HepG2 (cell line): ENCODE results near the gene CSNK2A1. TPM values are rescaled to one million over a fixed set of nuclear protein-coding genes. Genes with fewer than 3 reads are reported as not detected.
A peak's percentile ranks its signal among the peaks of the same experiment; 100 is the strongest.

ENCODE experiments used
- CSRNP1 ChIP-seq: sonication (generic); formaldehyde crosslinking; IDR thresholded peaks from 2 replicates; pipeline ENCODE4 v1.8.1; 2023; ENCODE audit warnings: mild to moderate bottlenecking, missing genetic modification reagents
- CSRNP2 ChIP-seq: sonication (generic); formaldehyde crosslinking; conservative IDR thresholded peaks from 2 replicates; pipeline ENCODE4 v1.8.0; 2022; ENCODE audit warnings: low read depth, missing genetic modification reagents
- EP300 ChIP-seq, 3 experiments: sonication (generic) in 1 of 3; formaldehyde crosslinking in 1 of 3; IDR thresholded peaks; 2 replicates each; pipeline versions ENCODE4 v1.5.1 to v1.6.1; 2011 to 2020; ENCODE audit warnings: low read depth in 2 of 3, low read length in 2 of 3, borderline replicate concordance in 1 of 3, improper control_type of control experiment in 1 of 3, mild to moderate bottlenecking in 1 of 3, missing genetic modification reagents in 1 of 3, moderate library complexity in 1 of 3
- ERF ChIP-seq: IDR thresholded peaks from 2 replicates; pipeline ENCODE4 v1.6.1; 2018; ENCODE audit warnings: missing biosample characterization, missing genetic modification reagents
- FOXA1 ChIP-seq, 2 experiments: fragments of 450-650 bp in 1 of 2; sonication (generic) in 1 of 2; formaldehyde crosslinking in 1 of 2; IDR thresholded peaks; 2 replicates each; pipeline versions ENCODE4 v1.4.0 to v1.6.1; 2016 to 2020; ENCODE audit warnings: missing genetic modification reagents in 1 of 2
- KAT7 ChIP-seq: IDR thresholded peaks from 2 replicates; pipeline ENCODE4 v1.6.1; 2018; ENCODE audit warnings: borderline replicate concordance, missing compliant biosample characterization
- MED1 ChIP-seq: sonication (generic); formaldehyde crosslinking; IDR thresholded peaks from 2 replicates; pipeline ENCODE4 v1.4.0; 2020; ENCODE audit warnings: missing genetic modification reagents
- MXD4 ChIP-seq: IDR thresholded peaks from 2 replicates; pipeline ENCODE4 v1.6.1; 2016; ENCODE audit warnings: mild to moderate bottlenecking, missing biosample characterization, missing genetic modification reagents
- MXI1 ChIP-seq: IDR thresholded peaks from 3 replicates; pipeline ENCODE4 v1.6.1; 2012; ENCODE audit warnings: low read depth, low read length, inconsistent platforms, borderline replicate concordance
- PATZ1 ChIP-seq: sonication (generic); formaldehyde crosslinking; IDR thresholded peaks from 2 replicates; pipeline ENCODE4 v1.4.0; 2020; ENCODE audit warnings: missing genetic modification reagents
- RARA ChIP-seq: IDR thresholded peaks from 2 replicates; pipeline ENCODE4 v1.6.1; 2016; ENCODE audit warnings: missing genetic modification reagents, missing compliant biosample characterization
- SIX4 ChIP-seq: sonication (generic); formaldehyde crosslinking; IDR thresholded peaks from 2 replicates; pipeline ENCODE4 v1.4.0; 2020; ENCODE audit warnings: missing genetic modification reagents
- SNAPC2 ChIP-seq: sonication (generic); formaldehyde crosslinking; IDR thresholded peaks from 2 replicates; pipeline ENCODE4 v1.8.1; 2022; ENCODE audit warnings: mild to moderate bottlenecking, missing genetic modification reagents
- TCF7L2 ChIP-seq: IDR thresholded peaks from 2 replicates; pipeline ENCODE4 v1.6.1; 2011; ENCODE audit warnings: mild to moderate bottlenecking, low read depth, low read length, moderate library complexity
- TFDP2 ChIP-seq: sonication (generic); formaldehyde crosslinking; IDR thresholded peaks from 2 replicates; pipeline ENCODE4 v1.4.0; 2020; ENCODE audit warnings: missing genetic modification reagents
- THAP11 ChIP-seq: IDR thresholded peaks from 2 replicates; pipeline ENCODE4 v1.6.1; 2016; ENCODE audit warnings: missing biosample characterization, missing genetic modification reagents
- THYN1 ChIP-seq: sonication (generic); formaldehyde crosslinking; IDR thresholded peaks from 2 replicates; pipeline ENCODE4 v1.8.1; 2023; ENCODE audit warnings: low read depth, mild to moderate bottlenecking, moderate library complexity, missing genetic modification reagents, borderline replicate concordance
- TOE1 ChIP-seq: sonication (generic); formaldehyde crosslinking; IDR thresholded peaks from 2 replicates; pipeline ENCODE4 v1.4.0; 2020; ENCODE audit warnings: mild to moderate bottlenecking, missing genetic modification reagents
- ZMYM4 ChIP-seq: sonication (generic); formaldehyde crosslinking; IDR thresholded peaks from 2 replicates; pipeline ENCODE4 v1.8.1; 2023; ENCODE audit warnings: mild to moderate bottlenecking, missing genetic modification reagents
- ZNF501 ChIP-seq: sonication (generic); formaldehyde crosslinking; IDR thresholded peaks from 2 replicates; pipeline ENCODE4 v1.5.1; 2020; ENCODE audit warnings: mild to moderate bottlenecking, moderate library complexity, missing genetic modification reagents
- ZNF556 ChIP-seq: sonication (generic); formaldehyde crosslinking; IDR thresholded peaks from 2 replicates; pipeline ENCODE4 v1.4.0; 2020; ENCODE audit warnings: mild to moderate bottlenecking, missing genetic modification reagents, borderline replicate concordance
- ZNF737 ChIP-seq: sonication (generic); formaldehyde crosslinking; IDR thresholded peaks from 2 replicates; pipeline ENCODE4 v1.5.0; 2020; ENCODE audit warnings: missing genetic modification reagents, mild to moderate bottlenecking, borderline replicate concordance
- ZNF772 ChIP-seq: sonication (generic); formaldehyde crosslinking; IDR thresholded peaks from 2 replicates; pipeline ENCODE4 v1.5.0; 2020; ENCODE audit warnings: mild to moderate bottlenecking, missing genetic modification reagents
- ZNF780A ChIP-seq: sonication (generic); formaldehyde crosslinking; IDR thresholded peaks from 2 replicates; pipeline ENCODE4 v1.8.0; 2022; ENCODE audit warnings: mild to moderate bottlenecking, missing genetic modification reagents, moderate library complexity
- polyA plus RNA-seq, 8 experiments: library from polyadenylated mRNA; depleted of rRNA in 3 of 8; stranded (reverse) in 7 of 8; unstranded in 1 of 8; fragments of >200 nt; fragmentation: Illumina TruSeq in 4 of 8; extraction: Trizol in 4 of 8; gene quantifications; 2 replicates each; pipeline versions ENCODE4 v1.2.1 to v1.2.3, GENCODE V29; 2011 to 2016; ENCODE audit warnings: low read depth in 4 of 8, missing spikeins in 1 of 8, mixed read lengths in 1 of 8; ENCODE audit not compliant: insufficient read depth in 1 of 8
- total RNA-seq, 5 experiments: library from RNA; depleted of rRNA; stranded (reverse); fragments of >200 nt; fragmentation: Illumina TruSeq; extraction: Trizol; gene quantifications; 2 replicates each; pipeline ENCODE4 v1.2.3, GENCODE V29; 2016; ENCODE audit warnings: low read depth in 1 of 5

CSNK2A1 gene
- total and polyA plus RNA-seq, 2 of the 13 experiments (the other 11 are each of a cell fraction or from before 2014, with no cell fraction given) = 153 to 231 TPM

- peak; percentile 74; the same call in 1 of the 2 replicates for TF ChIP-seq TOE1 (CRISPR knock-in tag)
- no peak for TF ChIP-seq FOXA1 (IDR thresholded peaks at IDR 0.05)
- 0 out of 2 replicates have a peak, but pooled peaks have one; percentile 9 for TF ChIP-seq FOXA1 (CRISPR knock-in tag; IDR thresholded peaks at IDR 0.05)
- peak; percentile 64; the same call in 1 of the 2 replicates for TF ChIP-seq MXD4 (CRISPR knock-in tag)
- no peak for TF ChIP-seq PATZ1 (CRISPR knock-in tag)
- TF ChIP-seq ZMYM4 = no peak
- TF ChIP-seq SIX4 (CRISPR knock-in tag) = 0 out of 2 replicates have a peak, but pooled peaks have one; percentile 49
- no peak for TF ChIP-seq ZNF737 (CRISPR knock-in tag)
- no peak for TF ChIP-seq TCF7L2
- no peak for TF ChIP-seq RARA (CRISPR knock-in tag)
- no peak for TF ChIP-seq KAT7
- peak; percentile 37; the same call in 1 of the 2 replicates for TF ChIP-seq TFDP2 (CRISPR knock-in tag)
- peak; percentile 88; the same call in 1 of the 2 replicates for TF ChIP-seq THYN1 (CRISPR knock-in tag)
- 0 out of 2 replicates have a peak, but pooled peaks have one; percentile 56 for TF ChIP-seq CSRNP1 (CRISPR knock-in tag)
- TF ChIP-seq ZNF556 (CRISPR knock-in tag) = no peak
- no peak; the same call in 1 of the 2 replicates for TF ChIP-seq THAP11 (CRISPR knock-in tag)
- no peak for TF ChIP-seq CSRNP2 (CRISPR knock-in tag)
- TF ChIP-seq MXI1 = no peak
- no peak for TF ChIP-seq ZNF780A (CRISPR knock-in tag)
- 0 out of 4 replicates have a peak, but pooled peaks of 1 of the 2 experiments have one; percentile 25 for TF ChIP-seq EP300 (IDR thresholded peaks at IDR 0.05; ENCODE audit: low read depth in 2 of 2, low read length in 2 of 2)
- no peak for TF ChIP-seq EP300 (CRISPR knock-in tag; IDR thresholded peaks at IDR 0.05; ENCODE audit: borderline replicate concordance)
- TF ChIP-seq SNAPC2 (CRISPR knock-in tag) = 0 out of 2 replicates have a peak, but pooled peaks have one; percentile 26
- 0 out of 2 replicates have a peak, but pooled peaks have one; percentile 49 for TF ChIP-seq ERF (CRISPR knock-in tag)
- no peak for TF ChIP-seq ZNF501 (CRISPR knock-in tag)
- no peak for TF ChIP-seq ZNF772 (CRISPR knock-in tag)
- peak; percentile 41 for TF ChIP-seq MED1 (CRISPR knock-in tag)
Observed at GRCh38 chr20:478949-479429, 64.6 kb downstream of the CSNK2A1 start (continued).
